Epithelial cell of esophagus (primary cell): ENCODE measurements around the gene UTP20.

Experiments used
- DNase-seq: peaks from one replicate; pipeline ENCODE4 v3.0.0; 2010; ENCODE audit warnings: low read depth
- H3K4me3 ChIP-seq: 2 replicates; pipeline ENCODE4 v1.5.1; 2011; ENCODE audit warnings: mild to moderate bottlenecking, low read length, control low read depth
- CTCF ChIP-seq: IDR thresholded peaks from 2 replicates; pipeline ENCODE4 v1.5.1; 2011; ENCODE audit warnings: low read depth, mild to moderate bottlenecking, low read length, control low read depth, inconsistent platforms; ENCODE audit not compliant: insufficient read depth; ENCODE audit errors: missing control alignments

UTP20 gene

GRCh38 chr12:101336437-101336836, 56.5 kb downstream of the UTP20 start:
- no peak for TF ChIP-seq CTCF
- H3K4me3 ChIP-seq, result no peak overlapping the region
- no peak for DNase-seq

GRCh38 chr12:101338087-101338486, 58.2 kb downstream of the UTP20 start:
- DNase-seq, result no peak
- TF ChIP-seq CTCF, result no peak
- no peak overlapping the region for H3K4me3 ChIP-seq

GRCh38 chr12:101343893-101344292, 64.0 kb downstream of the UTP20 start:
- DNase-seq, result no peak
- H3K4me3 ChIP-seq, result no peak overlapping the region
- no peak for TF ChIP-seq CTCF

- no peak overlapping the region for H3K4me3 ChIP-seq
- no peak for DNase-seq
- no peak for TF ChIP-seq CTCF
Observed at GRCh38 chr12:101351682-101352081, 71.8 kb downstream of the UTP20 start.

GRCh38 chr12:101356794-101357193, 76.9 kb downstream of the UTP20 start:
- DNase-seq, result no peak

GRCh38 chr12:101361455-101361854, 81.5 kb downstream of the UTP20 start:
- DNase-seq, result no peak
- H3K4me3 ChIP-seq, result no peak overlapping the region
- no peak for TF ChIP-seq CTCF

More at GRCh38 chr12:101356794-101357193, 76.9 kb downstream of the UTP20 start:
- H3K4me3 ChIP-seq, result no peak overlapping the region
- TF ChIP-seq CTCF, result no peak

- H3K4me3 ChIP-seq, result no peak overlapping the region
- no peak for DNase-seq
- TF ChIP-seq CTCF, result no peak
Observed at GRCh38 chr12:101368016-101368415, 88.1 kb downstream of the UTP20 start.
